Endothelial cell of umbilical vein (primary cell): Measurements from ENCODE around the gene IFT88. TPM values are rescaled to one million over a fixed set of nuclear protein-coding genes. Genes with fewer than 3 reads are reported as not detected.

Source experiments
- BruUV-seq: library from RNA; stranded (reverse); fragments of 400-500 nt; replicated peaks from 2 replicates; lab custom pipeline; 2021; lab: Mats Ljungman, UMichigan
- CTCF ChIA-PET: fragments of 300-600, 350-600 bp; sonication (Branson Sonifier 250); formaldehyde crosslinking; loops from one replicate; lab custom pipeline; 2021; ENCODE audit warnings: antibody characterized with exemption, inconsistent platforms; lab: Charles Lee
- POLR2A ChIA-PET: fragments of 300-600, 350-600 bp; sonication (Branson Sonifier 250); formaldehyde crosslinking; loops from one replicate; lab custom pipeline; 2021; ENCODE audit warnings: antibody characterized with exemption, inconsistent platforms; lab: Charles Lee
- DNase-seq: peaks from one replicate; pipeline ENCODE4 v3.0.0-alpha.2; 2011; ENCODE audit warnings: low read depth, low spot score
- FAIRE-seq: peaks from 2 replicates; lab custom pipeline; 2011; peaks lifted over from hg19 to GRCh38; lab: Jason Lieb, UNC
- H2AFZ ChIP-seq: 2 replicates; pipeline ENCODE4 v1.6.0; 2012; ENCODE audit warnings: low read depth, low read length, control low read depth, inconsistent platforms
- H3K27ac ChIP-seq: 2 replicates; pipeline ENCODE4 v1.5.1; 2011; ENCODE audit warnings: low read depth, mild to moderate bottlenecking, control low read depth, low read length, moderate library complexity; ENCODE audit not compliant: insufficient read depth
- H3K27me3 ChIP-seq, 2 experiments: 2 replicates each; pipeline versions ENCODE4 v1.6.0 to v1.6.1; 2011; ENCODE audit warnings: low read length in 2 of 2, mixed read lengths in 1 of 2; ENCODE audit not compliant: control insufficient read depth in 2 of 2, insufficient read depth in 2 of 2
- H3K36me3 ChIP-seq, 2 experiments: 2 replicates in 1 of 2; 3 replicates in 1 of 2; pipeline ENCODE4 v1.5.1; 2011; ENCODE audit warnings: low read length in 2 of 2, mild to moderate bottlenecking in 1 of 2, moderate library complexity in 1 of 2; ENCODE audit not compliant: control insufficient read depth in 2 of 2, insufficient read depth in 2 of 2; ENCODE audit errors: extremely low read depth in 1 of 2
- H3K4me1 ChIP-seq: 3 replicates; pipeline ENCODE4 v1.5.1; 2011; ENCODE audit warnings: mild to moderate bottlenecking, low read length; ENCODE audit not compliant: control insufficient read depth, insufficient read depth; ENCODE audit errors: extremely low read depth
- H3K4me2 ChIP-seq: 2 replicates; pipeline ENCODE4 v1.6.1; 2011; ENCODE audit warnings: low read length, control low read depth, mixed read lengths; ENCODE audit not compliant: insufficient read depth
- H3K4me3 ChIP-seq, 3 experiments: fragments of 200-600 bp in 1 of 3; sonication (generic), shearing (Covaris generic) in 1 of 3; replicated peaks in 1 of 3; 2 replicates each; pipeline ENCODE4 v1.5.1; 2011 to 2016; ENCODE audit warnings: control low read depth in 3 of 3, low read length in 3 of 3, mild to moderate bottlenecking in 2 of 3, inconsistent platforms in 1 of 3, low read depth in 1 of 3, moderate library complexity in 1 of 3; ENCODE audit not compliant: insufficient read depth in 1 of 3
- H3K79me2 ChIP-seq: 2 replicates; pipeline ENCODE4 v1.6.0; 2012; ENCODE audit warnings: low read length, inconsistent platforms; ENCODE audit not compliant: control insufficient read depth, insufficient read depth
- H3K9ac ChIP-seq: replicated peaks from 2 replicates; pipeline ENCODE3; 2011; ENCODE audit warnings: low read length, control low read depth; ENCODE audit not compliant: insufficient read depth; ENCODE audit errors: extremely low read depth
- H3K9me1 ChIP-seq: replicated peaks from 3 replicates; pipeline ENCODE4 v1.6.0; 2011; ENCODE audit warnings: mild to moderate bottlenecking, low read length; ENCODE audit not compliant: control insufficient read depth, insufficient read depth; ENCODE audit errors: extremely low read depth
- H3K9me3 ChIP-seq: replicated peaks from 2 replicates; pipeline ENCODE4 v1.5.1; 2012; ENCODE audit warnings: low read length, inconsistent platforms; ENCODE audit not compliant: control insufficient read depth, insufficient read depth
- H4K20me1 ChIP-seq: replicated peaks from 2 replicates; pipeline ENCODE3; 2011; ENCODE audit warnings: mild to moderate bottlenecking, low read length; ENCODE audit not compliant: control insufficient read depth, insufficient read depth; ENCODE audit errors: extremely low read depth
- CTCF ChIP-seq, 2 donors: IDR thresholded peaks; 1 replicate in 1 of 2; 2 replicates in 1 of 2; pipeline ENCODE4 v1.5.1; 2011; ENCODE audit warnings: low read length in 2 of 2, mild to moderate bottlenecking in 2 of 2, moderate library complexity in 2 of 2, control low read depth in 1 of 2, inconsistent platforms in 1 of 2, low read depth in 1 of 2; ENCODE audit not compliant: insufficient read depth in 1 of 2; ENCODE audit errors: extremely low read depth in 1 of 2
- EZH2 ChIP-seq: IDR thresholded peaks from 2 replicates; pipeline ENCODE4 v1.6.1; 2012; ENCODE audit warnings: borderline replicate concordance, low read depth, mild to moderate bottlenecking, moderate library complexity, low read length, inconsistent platforms; ENCODE audit not compliant: severe bottlenecking
- FOS ChIP-seq: IDR thresholded peaks from 2 replicates; pipeline ENCODE4 v1.6.1; 2011; ENCODE audit warnings: mild to moderate bottlenecking, low read length, moderate library complexity, borderline replicate concordance; ENCODE audit not compliant: insufficient read depth
- GATA2 ChIP-seq: IDR thresholded peaks from 2 replicates; pipeline ENCODE4 v1.7.0; 2011; ENCODE audit warnings: low read depth, mild to moderate bottlenecking, moderate library complexity, mixed read lengths, low read length; ENCODE audit not compliant: insufficient read length, insufficient read depth
- JUN ChIP-seq: IDR thresholded peaks from 2 replicates; pipeline ENCODE4 v1.6.1; 2011; ENCODE audit warnings: borderline replicate concordance, low read depth; ENCODE audit not compliant: insufficient read length, insufficient read depth
- MAX ChIP-seq: IDR thresholded peaks from 2 replicates; pipeline ENCODE4 v1.6.1; 2011; ENCODE audit not compliant: insufficient read depth, insufficient read length
- MYC ChIP-seq: IDR thresholded peaks from one replicate; pipeline ENCODE4 v1.6.1; 2011; ENCODE audit warnings: mild to moderate bottlenecking, low read depth, low read length
- POLR2AphosphoS5 ChIP-seq: IDR thresholded peaks from 2 replicates; pipeline ENCODE4 v1.6.1; 2012; ENCODE audit warnings: low read depth, mild to moderate bottlenecking, control low read depth, low read length, moderate library complexity; ENCODE audit not compliant: insufficient read depth
- dilution Hi-C: fragments of 300-500 bp; cut with MboI; formaldehyde crosslinking; loops from one replicate; pipeline ENCODE4 v1.15.0; 2019; ENCODE audit warnings: low sequenced_read_pairs; ENCODE audit not compliant: extremely low pct_ligation_motif_present
- intact Hi-C: fragments of 100-400 bp; cut with micrococcal nuclease; formaldehyde crosslinking; loops from one replicate; pipeline ENCODE4 v1.10.0; 2022
- polyA plus RNA-seq, 4 experiments: library from polyadenylated mRNA; depleted of rRNA in 3 of 4; stranded (reverse) in 3 of 4; unstranded in 1 of 4; fragments of >200 nt; gene quantifications; 2 replicates each; pipeline versions ENCODE4 v1.2.1 to v1.2.3, GENCODE V29; 2011 to 2012; ENCODE audit warnings: missing spikeins in 1 of 4
- total RNA-seq: library from RNA; stranded (reverse); gene quantifications from 2 replicates; pipeline ENCODE4 v1.2.3, GENCODE V29; 2021

IFT88 gene
- total and polyA plus RNA-seq, 2 donors (not counting 3 experiments of a cell fraction or from before 2014, with no cell fraction given): 2.4 to 9.1 TPM

GRCh38 chr13:20528452-20528851 lies 38.5 kb upstream of the IFT88 start:
- H3K36me3 ChIP-seq: no peaks in the 10 kb centered on the region
- dilution Hi-C loops (no loop called here), intact Hi-C loops (loop anchor here (10.0 kb wide), 1 partner anchor 176 kb away; the partner anchor contains the start of gene IL17D)
- CTCF ChIA-PET: interaction anchor here (1.3 to 1.9 kb wide), 2 partner anchors 36 to 396 kb away, joined by 3 to 4 read pairs; no protein-coding TSS in a partner anchor
- H3K79me2 ChIP-seq: peaks cover 2% of the 10 kb centered on the region
- TF ChIP-seq CTCF (IDR thresholded peaks at IDR 0.05; ENCODE audit: extremely low read depth in 1 of 2, insufficient read depth in 1 of 2, low read depth in 1 of 2, low read length in 2 of 2) (no peak), MAX (no peak), FOS (no peak), POLR2AphosphoS5 (no peak), GATA2 (no peak), MYC (no peak), EZH2 (no peak), JUN (no peak)
- DNase-seq: no peak
- no TSS peak for BruUV-seq
- no peak overlapping the region for H3K4me2 ChIP-seq
- H4K20me1 ChIP-seq: no peaks in the 10 kb centered on the region
- no peak overlapping the region for H3K27ac ChIP-seq
- peaks cover 13% of the 10 kb centered on the region for H3K4me1 ChIP-seq
- H3K9me1 ChIP-seq: no peaks in the 10 kb centered on the region
- no peak overlapping the region for H3K9ac ChIP-seq
- H3K4me3 ChIP-seq: no peak overlapping the region
- H3K9me3 ChIP-seq: no peaks in the 10 kb centered on the region
- POLR2A ChIA-PET: interaction anchor here (0.6 kb wide), 1 partner anchor 72 kb away, joined by 3 read pairs; no protein-coding TSS in a partner anchor
- H2AFZ ChIP-seq: no peak overlapping the region
- no peaks in the 10 kb centered on the region for H3K27me3 ChIP-seq
- FAIRE-seq: no peak
